SU-DHL-6 (cell line): ENCODE measurements around the gene RIN3.

Experiments used
- CTCF ChIP-seq: fragments of 200-600 bp; sonication (generic); IDR thresholded peaks from one replicate; pipeline ENCODE4 v1.5.1; 2017; ENCODE audit warnings: antibody characterized with exemption, mild to moderate bottlenecking, low read length, moderate library complexity; ENCODE audit not compliant: insufficient read depth, poor library complexity, severe bottlenecking
- EZH2phosphoT487 ChIP-seq: fragments of 200-600 bp; sonication (generic), shearing (Covaris generic); conservative IDR thresholded peaks from 2 replicates; pipeline ENCODE4 v1.6.1; 2018; ENCODE audit warnings: mild to moderate bottlenecking, antibody characterized with exemption, low read length, moderate library complexity, mixed read lengths

GRCh38 chr14:92591346-92591745 is 77.8 kb downstream of the RIN3 start:
- TF ChIP-seq CTCF (no peak), EZH2phosphoT487 (no peak)
